Adrenal gland (tissue), 5 donors: ENCODE results near the gene ABI3BP.

Source experiments
- POLR2A ChIP-seq, 2 donors: fragments of 450-650 bp; IDR thresholded peaks; one replicate each; pipeline ENCODE4 v1.6.1; 2017; ENCODE audit warnings: antibody characterized with exemption in 2 of 2, mild to moderate bottlenecking in 2 of 2, moderate library complexity in 1 of 2
- TF ChIP-seq, protein P1 (sequence below), 6 experiments: fragments of 450-650 bp in 4 of 6; fragments of 200-600 bp in 2 of 6; sonication (generic) in 1 of 6; IDR thresholded peaks; 1 replicate in 5 of 6; 2 replicates in 1 of 6; pipeline versions ENCODE4 v1.5.1 to v1.8.0; 2016 to 2021; ENCODE audit warnings: antibody characterized with exemption in 6 of 6, mild to moderate bottlenecking in 2 of 6, moderate library complexity in 1 of 6
- donor health status: DM: no; HTN: no; CAD: no.

DNA sequence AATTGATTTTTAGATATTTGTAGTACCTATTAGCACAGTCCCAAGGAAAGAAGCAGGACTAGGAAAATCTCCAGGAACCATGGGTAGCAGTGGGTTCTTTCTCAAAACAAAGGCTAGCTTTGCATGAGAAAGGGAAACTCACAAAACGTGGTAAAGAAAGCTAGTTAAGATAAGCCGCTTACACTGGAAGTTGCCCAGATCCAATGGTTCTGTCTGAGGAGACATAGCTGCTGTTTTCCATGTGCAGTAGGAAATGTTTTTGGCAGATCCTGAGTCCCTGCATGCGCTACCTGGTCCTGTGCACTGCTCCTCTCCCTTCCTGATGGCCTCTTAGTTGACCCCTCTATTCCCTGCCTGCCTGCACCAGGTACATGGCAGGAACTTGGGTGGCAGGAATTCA lies 223.5 kb downstream of the ABI3BP start:
- no peak for TF ChIP-seq POLR2A (IDR thresholded peaks at IDR 0.05)
- TF ChIP-seq, protein P1, sequence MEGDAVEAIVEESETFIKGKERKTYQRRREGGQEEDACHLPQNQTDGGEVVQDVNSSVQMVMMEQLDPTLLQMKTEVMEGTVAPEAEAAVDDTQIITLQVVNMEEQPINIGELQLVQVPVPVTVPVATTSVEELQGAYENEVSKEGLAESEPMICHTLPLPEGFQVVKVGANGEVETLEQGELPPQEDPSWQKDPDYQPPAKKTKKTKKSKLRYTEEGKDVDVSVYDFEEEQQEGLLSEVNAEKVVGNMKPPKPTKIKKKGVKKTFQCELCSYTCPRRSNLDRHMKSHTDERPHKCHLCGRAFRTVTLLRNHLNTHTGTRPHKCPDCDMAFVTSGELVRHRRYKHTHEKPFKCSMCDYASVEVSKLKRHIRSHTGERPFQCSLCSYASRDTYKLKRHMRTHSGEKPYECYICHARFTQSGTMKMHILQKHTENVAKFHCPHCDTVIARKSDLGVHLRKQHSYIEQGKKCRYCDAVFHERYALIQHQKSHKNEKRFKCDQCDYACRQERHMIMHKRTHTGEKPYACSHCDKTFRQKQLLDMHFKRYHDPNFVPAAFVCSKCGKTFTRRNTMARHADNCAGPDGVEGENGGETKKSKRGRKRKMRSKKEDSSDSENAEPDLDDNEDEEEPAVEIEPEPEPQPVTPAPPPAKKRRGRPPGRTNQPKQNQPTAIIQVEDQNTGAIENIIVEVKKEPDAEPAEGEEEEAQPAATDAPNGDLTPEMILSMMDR (IDR thresholded peaks at IDR 0.05) = no peak
